HG02798 (cell line): Measurements from ENCODE around the gene GPATCH3.
A peak's percentile ranks its signal among the peaks of the same experiment; 100 is the strongest.
"Not testable (repeated sequence)": the region's sequence is repeated elsewhere in the genome, so short reads cannot be mapped to it uniquely, and the experiment has no call there.

Experiments
- ATAC-seq: cut with Tn5 transposase; IDR thresholded peaks from one replicate; pipeline ENCODE4 v1.9.1; 2021; ENCODE audit warnings: mild to moderate bottlenecking; ENCODE audit not compliant: unreplicated experiment, poor library complexity

GPATCH3 gene

GRCh38 chr1:26900001-26900814 is at the start of gene GPATCH3:
GPATCH3 (minus strand) TSS chr1:26900467; CDS start chr1:26900442, 25 bp downstream.
- ATAC-seq = peak; percentile 78

DNA sequence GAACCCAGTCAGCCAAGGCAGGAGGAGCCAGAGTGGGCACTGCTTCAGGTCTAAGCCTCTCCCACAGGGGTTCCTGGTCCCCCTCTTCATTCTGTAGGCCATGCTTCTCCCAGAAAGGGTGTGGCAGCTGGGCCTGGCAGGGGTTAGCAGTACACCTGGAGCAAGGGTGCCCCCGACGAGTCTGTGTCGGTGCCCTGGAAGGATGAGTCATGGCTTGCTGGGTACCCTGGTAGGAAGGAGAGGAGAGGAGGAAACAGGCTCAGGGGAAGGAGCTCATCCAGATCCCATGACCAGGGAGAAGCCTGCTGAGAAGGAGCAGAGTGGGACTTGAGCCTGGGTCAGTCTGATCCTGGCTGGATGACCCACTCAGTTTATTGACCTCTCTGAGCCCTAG is 49.7 kb upstream of the GPATCH3 start:
- no peak for ATAC-seq

GRCh38 chr1:26949266-26949925 is 49.1 kb upstream of the GPATCH3 start:
- ATAC-seq = no peak

GRCh38 chr1:26948725-26949057 is 48.4 kb upstream of the GPATCH3 start:
- ATAC-seq = not testable (repeated sequence)

- no peak for ATAC-seq
Observed at GRCh38 chr1:26946270-26946669, 46.0 kb upstream of the GPATCH3 start.

DNA sequence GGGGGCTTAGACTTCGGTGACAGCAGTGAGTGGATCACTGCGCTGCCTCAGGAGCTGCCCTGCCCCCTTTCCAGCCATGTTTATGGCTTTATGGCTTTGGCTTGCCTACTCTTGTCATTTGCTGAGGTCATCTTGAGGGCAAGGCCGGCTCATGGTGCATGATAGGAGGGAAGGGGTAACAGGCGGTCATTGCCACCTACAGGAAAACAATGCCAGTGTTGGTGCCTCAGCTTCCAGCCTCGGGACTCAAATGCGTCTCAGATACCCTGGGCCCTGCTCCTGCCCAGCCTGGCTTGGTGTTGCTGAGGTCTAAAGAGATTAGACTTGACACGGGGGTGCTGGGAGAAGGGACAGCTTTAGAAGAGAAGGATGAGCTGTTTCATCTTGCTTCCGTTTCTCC is 45.5 kb upstream of the GPATCH3 start:
- ATAC-seq = no peak

DNA sequence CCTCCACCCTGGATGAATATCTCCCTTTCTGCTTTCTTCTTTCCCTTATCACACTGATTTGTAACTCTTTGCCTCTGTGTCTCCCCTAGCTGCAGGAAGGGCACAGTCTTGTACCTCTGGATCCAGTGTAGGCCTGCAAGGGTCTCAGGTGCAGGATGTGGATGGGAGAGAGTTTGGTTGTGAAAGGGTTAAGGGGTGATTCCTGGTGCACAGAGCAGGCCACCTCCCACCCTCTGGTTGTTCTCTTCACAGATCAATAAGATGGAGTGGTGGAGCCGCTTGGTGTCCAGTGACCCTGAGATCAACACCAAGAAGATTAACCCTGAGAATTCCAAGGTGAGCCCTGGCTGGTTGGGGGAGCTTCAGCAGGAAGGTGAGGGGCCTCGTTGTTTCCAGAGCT is 44.9 kb upstream of the GPATCH3 start:
- ATAC-seq = no peak

- no peak for ATAC-seq
Observed at GRCh38 chr1:26942656-26943055, 42.4 kb upstream of the GPATCH3 start.

DNA sequence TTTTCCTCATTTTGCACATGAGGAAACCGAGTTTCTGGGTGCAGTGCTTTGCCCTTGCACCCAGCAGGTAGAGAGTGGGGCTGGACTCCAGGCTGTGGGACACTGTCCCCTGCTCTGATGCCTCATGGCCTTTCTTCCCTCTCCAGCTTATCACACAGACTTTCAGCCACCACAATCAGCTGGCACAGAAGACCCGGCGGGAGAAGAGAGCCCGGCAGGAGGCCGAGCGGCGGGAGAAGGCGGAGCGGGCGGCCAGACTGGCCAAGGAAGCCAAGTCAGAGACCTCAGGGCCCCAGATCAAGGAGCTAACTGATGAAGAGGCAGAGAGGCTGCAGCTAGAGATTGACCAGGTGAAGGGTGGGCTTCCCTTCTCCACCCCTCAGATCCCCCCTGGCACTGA is 41.0 kb upstream of the GPATCH3 start:
- no peak for ATAC-seq

DNA sequence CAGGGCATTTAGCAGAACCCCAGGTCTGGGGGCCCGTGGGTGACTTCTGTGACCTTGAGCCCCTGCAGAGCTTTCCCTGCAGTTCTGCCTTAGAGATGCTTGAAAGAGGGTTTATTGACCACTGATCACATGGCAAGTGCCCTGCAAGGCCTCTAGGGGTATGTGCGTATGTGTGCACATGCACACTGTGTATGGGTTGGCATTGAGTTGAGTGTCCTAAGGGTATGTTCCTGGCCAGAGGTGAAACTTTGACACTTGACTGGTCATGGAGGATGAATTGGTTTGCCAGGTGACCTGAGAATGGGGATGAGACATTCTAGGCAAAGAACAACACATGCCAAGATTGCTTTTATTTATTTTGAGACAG is 38.4 kb upstream of the GPATCH3 start:
- no peak for ATAC-seq

DNA sequence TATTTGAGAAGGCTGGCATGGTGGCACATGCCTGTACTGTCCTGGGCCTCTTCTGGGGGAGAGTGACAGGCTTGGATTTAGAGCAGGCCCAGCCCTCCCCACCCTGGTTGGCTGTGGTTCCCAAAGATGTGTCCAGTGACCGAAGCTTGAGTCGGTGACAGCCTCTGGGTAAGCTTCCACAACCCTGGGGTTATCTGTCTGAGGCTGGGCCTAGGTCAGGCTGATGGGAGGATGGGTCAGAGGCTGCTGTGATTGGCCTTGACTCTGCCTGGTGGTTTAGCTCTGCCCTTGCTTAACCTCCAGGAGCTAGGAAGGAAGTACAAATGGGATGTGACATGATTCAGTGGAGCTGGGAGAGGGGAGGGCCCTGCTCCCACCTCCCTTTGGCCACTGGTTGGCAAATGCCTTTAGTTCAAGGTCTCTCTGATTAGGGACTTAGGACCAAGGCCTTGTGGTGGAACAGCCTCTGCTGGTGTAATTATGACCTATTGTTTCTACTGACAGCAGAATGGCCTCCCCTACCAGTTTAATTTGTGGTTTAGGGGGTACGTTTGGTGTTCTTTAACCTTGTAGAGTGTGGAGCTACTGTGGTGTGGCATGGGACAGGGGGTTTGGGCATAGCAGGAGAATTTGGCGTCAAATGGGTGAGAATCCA is 37.9 kb upstream of the GPATCH3 start:
- no peak for ATAC-seq

GRCh38 chr1:26936823-26937222 is 36.6 kb upstream of the GPATCH3 start:
- ATAC-seq = no peak

DNA sequence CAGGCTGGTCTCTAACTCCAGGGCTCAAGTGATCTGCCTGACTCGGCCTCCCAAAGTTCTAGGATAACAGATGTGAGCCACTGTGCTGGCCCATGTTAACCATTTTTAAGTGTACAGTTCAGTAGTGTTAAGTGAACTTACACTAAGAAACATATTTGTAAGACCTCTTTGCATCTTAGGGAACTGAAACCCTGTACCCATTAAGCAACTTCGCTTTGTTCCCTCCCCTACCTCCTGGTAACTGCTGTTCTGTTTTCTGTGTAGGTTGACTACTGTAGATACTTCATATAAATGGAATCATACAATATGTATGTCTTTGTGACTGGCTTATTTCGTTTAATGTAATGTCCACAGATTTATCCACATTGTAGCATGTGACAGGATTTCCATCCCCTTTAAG is 32.3 kb upstream of the GPATCH3 start:
- ATAC-seq = peak; percentile 50

DNA sequence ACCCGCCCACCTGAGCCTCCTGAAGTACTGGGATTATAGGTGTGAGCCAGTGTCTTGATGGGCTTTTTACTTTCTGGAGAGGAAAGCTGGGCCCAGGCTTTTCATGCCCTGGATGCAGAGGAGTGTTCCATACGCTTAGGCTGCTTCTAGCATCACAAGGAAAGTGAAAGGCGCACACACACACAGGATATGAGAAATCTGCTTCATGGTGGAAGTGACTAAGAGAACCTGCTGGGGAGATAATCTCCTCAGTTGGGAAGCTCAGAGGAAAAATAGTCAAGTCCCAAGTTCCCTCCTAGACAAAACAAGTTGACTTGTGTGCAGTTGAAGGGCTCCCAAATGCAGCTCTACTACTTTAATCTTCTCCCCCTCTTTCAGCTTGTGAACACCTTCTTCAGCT is 23.4 kb upstream of the GPATCH3 start:
- no peak for ATAC-seq

GRCh38 chr1:26922901-26923300 is 22.6 kb upstream of the GPATCH3 start:
- no peak for ATAC-seq

- ATAC-seq = no peak
Observed at GRCh38 chr1:26922431-26922729, 22.1 kb upstream of the GPATCH3 start.

DNA sequence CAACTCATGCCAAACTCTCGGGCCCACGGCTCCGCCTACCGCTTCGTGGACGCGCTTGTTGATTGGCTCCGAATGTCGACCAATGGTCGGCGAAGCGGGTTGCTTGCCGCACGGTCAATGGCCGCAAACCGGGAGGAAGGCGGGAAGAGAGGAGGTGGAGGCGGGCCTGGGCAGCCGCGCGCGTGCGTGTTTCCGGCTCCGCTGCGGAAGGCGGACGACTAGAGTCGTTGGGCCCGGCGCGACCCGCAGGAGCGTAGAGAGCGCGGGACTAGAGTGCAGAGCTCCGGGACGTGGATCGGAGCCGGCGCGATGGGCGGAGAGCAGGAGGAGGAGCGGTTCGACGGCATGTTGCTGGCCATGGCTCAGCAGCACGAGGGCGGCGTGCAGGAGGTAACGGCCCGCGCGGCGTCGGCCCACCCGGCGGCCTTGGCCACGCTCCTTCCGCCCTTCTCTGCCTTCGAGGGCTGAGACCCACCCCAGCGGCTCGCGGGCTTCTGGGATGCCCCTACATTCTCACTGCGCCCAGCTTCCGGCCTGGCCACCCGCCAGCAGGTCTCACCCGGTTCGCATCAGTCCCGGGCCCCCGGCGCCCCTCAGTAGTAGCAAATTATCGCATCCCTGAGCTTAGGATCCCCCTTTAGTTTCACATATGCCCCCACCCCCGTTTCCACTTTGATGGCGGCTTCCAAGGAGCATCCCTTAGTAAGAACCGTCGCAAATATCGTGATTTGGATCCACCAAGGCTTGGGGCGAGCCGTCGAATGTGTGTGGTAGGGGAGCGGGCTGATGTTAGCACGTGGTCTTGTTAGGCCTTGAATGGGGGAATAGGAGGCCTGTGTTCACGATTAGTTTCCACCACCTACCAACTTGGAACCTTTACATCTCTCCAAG is 21.5 kb upstream of the GPATCH3 start, which contains the start of gene NUDC:
NUDC (plus strand) TSS at position 204 of the 891 bp plus-strand sequence; CDS start at position 310, 106 bp downstream.
- ATAC-seq = peak; percentile 99

DNA sequence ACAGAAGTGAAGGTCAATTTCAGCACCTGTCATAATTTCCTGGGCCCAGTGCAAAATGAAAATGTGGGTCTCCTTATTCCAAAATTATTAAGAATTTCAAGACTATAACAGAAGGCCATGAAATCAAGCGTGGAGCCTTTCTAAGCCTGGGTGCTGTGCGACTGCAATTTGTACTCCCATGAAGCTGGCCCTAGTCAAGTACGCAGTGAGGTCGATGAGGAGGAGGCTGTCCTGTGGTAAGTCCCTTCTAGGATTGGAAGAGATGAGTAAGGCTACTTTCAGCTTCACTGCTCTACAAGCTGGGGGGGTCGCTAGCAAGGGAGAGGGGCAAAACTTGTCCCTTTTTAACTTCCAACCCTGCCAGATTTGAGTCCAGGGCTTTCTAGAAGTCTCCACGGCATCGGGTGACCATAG is 20.9 kb upstream of the GPATCH3 start:
- no peak for ATAC-seq

- no peak for ATAC-seq
Observed at GRCh38 chr1:26915204-26915842, 15.1 kb upstream of the GPATCH3 start.
